Fibroblast of skin of right quadriceps (primary cell): ENCODE measurements around the gene PGA3.
"Not testable (repeated sequence)": the region's sequence is repeated elsewhere in the genome, so short reads cannot be mapped to it uniquely, and the experiment has no call there.

ENCODE experiments used
- DNase-seq: peaks from one replicate; pipeline ENCODE4 v3.0.0-alpha.2; 2013

The PGA3 gene

DNA sequence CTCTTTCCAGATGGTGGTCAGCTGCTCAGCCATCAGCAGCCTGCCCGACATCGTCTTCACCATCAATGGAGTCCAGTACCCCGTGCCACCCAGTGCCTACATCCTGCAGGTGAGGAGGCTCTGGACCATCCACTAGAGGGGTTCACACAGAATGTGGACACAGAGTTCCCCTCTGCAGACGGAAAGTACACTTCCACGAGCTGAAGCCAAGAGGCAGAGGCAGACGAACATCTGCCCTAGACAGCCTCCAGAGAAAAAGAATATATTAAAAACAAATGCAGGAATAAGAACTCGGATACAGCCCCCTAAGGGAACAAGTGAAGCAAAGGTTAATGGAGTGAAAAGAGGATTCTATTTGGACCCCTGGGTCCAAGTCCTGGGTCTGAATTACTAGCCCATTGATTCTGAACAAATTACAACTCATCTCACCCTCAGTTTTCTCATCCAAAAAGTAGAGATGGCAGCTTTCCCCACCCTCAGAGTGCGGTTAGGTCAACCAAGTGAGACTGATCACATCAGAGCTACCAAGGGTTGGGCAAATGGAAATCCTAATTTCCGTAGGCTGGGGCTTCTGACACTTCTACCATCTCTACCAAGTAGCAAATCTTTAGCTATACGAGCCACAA, 8.1 kb downstream of the PGA3 start:
- DNase-seq = not testable (repeated sequence)

DNA sequence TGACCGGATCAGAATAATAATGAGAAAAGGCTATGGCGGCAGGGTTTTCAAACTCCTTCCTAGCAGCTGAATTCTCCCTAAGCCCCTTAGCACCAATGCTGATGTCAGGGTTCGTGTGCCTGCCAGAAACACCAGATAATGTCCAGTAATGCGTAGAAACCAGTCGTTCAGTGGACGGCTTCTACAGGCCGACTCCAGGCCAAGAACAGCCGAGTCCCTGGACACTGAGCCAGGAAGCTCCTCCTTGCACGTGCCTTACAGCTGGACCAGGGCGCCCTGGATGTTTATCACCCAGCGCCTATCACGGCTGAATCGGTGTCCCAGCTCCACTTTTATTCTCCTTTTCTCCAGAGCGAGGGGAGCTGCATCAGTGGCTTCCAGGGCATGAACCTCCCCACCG, 8.9 kb downstream of the PGA3 start:
- DNase-seq = not testable (repeated sequence)

DNA sequence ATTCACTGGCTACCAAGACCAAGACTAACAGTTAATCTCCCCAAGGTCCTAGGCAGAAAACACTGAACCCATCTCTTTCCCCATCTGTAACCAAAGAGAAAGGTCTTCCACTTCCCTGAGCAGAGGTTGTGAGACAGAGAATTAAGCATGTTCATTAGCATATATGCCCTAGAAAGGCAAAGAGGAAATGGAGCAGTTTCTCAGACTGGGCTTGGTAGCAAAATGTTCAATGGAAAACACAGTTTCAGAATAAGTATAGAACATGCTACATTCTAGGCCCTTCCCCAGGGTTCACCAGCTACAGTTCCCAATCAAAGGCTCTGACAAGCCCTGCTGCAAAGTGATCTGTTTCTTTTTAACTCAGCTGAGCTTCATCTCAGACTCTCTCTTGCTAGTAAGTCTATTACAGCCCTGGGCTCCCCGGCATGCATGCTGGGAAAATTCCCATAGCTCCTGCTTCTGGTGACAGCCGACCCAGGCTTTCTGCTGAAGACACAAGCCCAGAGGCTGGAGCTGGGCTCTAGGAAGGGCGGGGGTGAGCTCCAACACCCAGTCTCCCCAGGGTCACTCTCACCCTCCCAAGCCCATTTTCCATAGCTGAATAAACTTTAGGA, 10.5 kb downstream of the PGA3 start:
- not testable (repeated sequence) for DNase-seq

DNA sequence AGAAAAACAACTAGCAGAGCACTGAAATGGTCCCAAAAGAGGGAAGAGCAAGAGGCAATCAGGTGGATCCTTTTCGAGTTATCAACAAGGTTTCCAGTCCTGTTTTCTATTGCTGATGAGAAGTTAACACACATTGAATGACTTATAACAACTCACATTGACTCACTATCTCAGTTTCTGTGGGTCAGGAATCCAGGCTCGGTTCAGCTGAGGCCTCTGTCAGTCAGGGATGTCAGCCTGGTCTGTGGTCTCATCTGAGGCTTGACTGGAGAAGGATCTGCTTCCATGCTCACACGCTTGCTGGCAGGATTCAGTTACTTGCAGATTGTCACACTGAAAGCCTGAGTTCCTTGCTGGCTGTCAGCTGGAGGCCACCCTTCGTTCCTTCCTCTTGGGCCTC, 15.0 kb downstream of the PGA3 start:
- DNase-seq = not testable (repeated sequence)

DNA sequence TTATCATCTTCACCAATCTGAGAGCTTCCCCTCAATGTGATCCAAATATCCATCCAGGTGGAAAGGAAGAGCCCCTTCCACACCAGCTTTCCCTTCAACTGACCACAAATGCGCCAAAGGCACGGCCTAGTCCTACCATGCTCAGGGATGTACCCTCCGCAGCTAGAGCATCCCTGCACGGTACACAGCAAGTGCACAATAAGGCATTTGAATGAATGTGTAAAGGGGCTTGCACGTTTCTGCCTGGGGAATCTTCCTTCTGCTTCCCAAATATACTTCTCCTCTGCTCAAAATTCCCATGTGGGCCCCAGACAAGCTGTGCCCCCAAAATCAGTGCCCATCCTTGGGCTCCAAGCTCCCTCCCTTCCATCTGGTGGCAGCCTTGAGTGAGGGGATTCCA, 15.7 kb downstream of the PGA3 start:
- not testable (repeated sequence) for DNase-seq

DNA sequence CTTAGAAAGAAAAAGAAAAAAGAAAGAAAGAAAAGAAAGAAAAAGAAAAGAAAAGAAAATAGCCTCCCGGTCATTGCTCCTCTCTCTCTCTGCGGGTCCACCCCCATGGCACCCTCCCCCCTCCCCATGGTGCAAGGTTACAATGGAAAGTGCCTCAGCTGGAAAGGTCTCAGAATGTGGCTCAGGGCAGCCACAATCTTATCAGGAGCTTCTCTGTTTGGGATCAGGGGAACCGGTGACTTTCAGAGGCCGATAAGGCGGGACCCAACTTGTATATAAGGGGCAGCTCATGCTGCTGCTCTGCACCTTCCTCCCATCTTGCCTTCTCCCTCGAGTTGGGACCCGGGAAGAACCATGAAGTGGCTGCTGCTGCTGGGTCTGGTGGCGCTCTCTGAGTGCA, 18.7 kb downstream of the PGA3 start, which contains the start of gene PGA4:
TSS of gene PGA4 (plus strand) at position 301 of the 400 bp plus-strand sequence. CDS start at position 355, 54 bp downstream.
- not testable (repeated sequence) for DNase-seq

DNA sequence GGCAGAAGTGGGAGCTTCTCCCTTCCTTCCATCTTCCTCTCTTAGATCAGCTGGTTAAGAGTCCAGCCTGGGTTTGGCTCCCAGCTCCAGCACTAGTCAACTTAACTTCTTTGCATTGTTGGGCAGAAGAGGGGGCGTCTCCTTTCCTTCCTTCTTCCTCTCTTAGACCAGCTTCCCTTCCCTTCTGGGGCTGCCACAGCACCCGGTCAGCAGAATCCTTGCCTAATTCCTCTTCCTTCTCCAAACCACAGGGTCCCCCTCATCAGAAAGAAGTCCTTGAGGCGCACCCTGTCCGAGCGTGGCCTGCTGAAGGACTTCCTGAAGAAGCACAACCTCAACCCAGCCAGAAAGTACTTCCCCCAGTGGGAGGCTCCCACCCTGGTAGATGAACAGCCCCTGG, 19.4 kb downstream of the PGA3 start:
- DNase-seq = not testable (repeated sequence)

DNA sequence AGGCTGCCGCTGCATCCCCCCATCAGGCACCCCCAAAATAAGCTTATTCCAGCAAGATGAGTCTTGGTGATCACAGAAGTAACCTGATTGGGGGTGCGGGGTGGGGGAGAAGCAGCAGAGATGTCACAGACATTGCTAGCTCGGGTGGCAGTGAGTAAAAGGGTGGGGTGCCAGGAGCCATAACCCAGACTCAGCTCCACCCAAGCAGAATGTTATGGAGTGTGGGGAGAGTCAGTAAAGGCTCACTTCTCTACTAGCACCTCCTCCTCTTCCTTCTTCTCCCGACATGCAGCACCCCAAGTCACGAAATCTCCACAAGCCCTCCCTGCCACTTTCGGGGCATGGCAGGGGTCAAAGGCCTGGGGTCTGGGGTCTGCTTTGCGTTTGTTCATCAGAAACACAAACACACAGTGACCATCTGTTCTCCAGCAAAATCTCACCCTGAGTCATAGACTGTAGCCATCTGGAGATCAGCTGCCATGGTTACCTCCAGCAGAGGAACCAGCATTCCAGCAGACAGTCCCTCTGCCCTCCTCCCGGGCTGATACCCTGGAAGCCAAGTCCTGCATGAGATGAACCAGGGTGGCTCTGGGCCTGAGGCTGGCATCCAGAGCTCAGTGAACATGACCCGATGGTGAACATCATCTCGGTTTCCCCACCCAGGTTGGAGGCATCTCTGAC, 23.3 kb downstream of the PGA3 start:
- DNase-seq = not testable (repeated sequence)

DNA sequence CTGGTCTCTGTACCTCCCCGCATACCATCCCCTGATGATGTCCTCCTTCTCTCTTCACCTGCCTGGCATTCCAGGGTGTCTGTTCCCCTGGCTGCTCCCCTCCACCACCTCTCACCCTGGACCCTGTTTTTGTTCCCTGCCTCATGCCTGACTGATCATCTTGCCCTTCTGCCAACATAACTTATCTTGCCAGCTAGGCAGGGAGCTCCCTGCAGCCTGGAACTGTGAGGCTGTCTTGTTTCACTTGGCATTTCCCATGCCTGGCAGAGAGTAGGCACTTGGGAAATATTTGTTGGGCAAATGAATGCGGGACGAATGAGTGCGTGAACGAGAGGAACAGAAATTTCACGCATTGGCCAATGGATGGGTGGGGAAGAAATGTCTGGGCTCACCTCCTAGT, 26.1 kb downstream of the PGA3 start:
- DNase-seq = not testable (repeated sequence)

DNA sequence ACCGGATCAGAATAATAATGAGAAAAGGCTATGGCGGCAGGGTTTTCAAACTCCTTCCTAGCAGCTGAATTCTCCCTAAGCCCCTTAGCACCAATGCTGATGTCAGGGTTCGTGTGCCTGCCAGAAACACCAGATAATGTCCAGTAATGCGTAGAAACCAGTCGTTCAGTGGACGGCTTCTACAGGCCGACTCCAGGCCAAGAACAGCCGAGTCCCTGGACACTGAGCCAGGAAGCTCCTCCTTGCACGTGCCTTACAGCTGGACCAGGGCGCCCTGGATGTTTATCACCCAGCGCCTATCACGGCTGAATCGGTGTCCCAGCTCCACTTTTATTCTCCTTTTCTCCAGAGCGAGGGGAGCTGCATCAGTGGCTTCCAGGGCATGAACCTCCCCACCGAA, 27.7 kb downstream of the PGA3 start:
- not testable (repeated sequence) for DNase-seq

DNA sequence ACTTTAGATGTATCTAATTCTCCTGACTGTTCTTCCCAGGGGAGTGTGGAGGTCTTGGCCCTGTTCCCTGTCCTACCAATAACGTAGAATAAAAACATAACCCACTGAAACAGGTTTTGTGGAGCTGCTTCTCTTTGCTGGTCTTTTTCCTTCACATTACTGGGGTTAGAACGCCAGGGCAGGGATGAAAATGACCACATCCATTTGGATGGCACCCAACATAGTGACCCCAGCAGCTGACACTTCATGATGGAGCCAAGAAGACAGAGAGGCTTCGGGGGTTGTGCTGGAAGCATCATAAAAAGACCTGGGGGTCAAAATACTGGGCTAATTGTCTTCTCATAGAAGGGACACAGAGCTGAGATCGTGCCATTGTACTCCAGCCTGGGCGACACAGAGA, 28.3 kb downstream of the PGA3 start:
- not testable (repeated sequence) for DNase-seq

DNA sequence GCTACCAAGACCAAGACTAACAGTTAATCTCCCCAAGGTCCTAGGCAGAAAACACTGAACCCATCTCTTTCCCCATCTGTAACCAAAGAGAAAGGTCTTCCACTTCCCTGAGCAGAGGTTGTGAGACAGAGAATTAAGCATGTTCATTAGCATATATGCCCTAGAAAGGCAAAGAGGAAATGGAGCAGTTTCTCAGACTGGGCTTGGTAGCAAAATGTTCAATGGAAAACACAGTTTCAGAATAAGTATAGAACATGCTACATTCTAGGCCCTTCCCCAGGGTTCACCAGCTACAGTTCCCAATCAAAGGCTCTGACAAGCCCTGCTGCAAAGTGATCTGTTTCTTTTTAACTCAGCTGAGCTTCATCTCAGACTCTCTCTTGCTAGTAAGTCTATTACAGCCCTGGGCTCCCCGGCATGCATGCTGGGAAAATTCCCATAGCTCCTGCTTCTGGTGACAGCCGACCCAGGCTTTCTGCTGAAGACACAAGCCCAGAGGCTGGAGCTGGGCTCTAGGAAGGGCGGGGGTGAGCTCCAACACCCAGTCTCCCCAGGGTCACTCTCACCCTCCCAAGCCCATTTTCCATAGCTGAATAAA, 29.3 kb downstream of the PGA3 start:
- DNase-seq = not testable (repeated sequence)

DNA sequence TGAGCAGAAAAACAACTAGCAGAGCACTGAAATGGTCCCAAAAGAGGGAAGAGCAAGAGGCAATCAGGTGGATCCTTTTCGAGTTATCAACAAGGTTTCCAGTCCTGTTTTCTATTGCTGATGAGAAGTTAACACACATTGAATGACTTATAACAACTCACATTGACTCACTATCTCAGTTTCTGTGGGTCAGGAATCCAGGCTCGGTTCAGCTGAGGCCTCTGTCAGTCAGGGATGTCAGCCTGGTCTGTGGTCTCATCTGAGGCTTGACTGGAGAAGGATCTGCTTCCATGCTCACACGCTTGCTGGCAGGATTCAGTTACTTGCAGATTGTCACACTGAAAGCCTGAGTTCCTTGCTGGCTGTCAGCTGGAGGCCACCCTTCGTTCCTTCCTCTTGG, 33.8 kb downstream of the PGA3 start:
- not testable (repeated sequence) for DNase-seq

DNA sequence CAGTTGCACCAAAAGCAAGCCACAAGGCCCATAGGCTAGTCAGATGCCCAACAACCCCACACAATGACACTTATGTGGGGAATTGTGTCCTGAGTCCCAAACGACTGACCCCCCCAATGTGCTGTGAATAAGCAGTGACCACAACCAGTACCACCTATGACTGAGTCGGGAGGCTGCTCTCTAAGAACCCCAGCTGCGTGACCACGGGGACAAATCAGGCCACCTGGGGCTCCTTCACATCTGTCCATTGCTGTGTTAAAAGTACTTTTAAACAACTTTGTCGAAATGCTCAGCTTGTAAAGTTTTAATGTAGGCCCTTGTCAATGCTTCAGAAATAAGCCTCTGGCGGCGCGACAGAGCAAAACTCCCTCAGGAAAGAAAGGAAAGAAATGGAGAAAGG, 37.0 kb downstream of the PGA3 start:
- not testable (repeated sequence) for DNase-seq

DNA sequence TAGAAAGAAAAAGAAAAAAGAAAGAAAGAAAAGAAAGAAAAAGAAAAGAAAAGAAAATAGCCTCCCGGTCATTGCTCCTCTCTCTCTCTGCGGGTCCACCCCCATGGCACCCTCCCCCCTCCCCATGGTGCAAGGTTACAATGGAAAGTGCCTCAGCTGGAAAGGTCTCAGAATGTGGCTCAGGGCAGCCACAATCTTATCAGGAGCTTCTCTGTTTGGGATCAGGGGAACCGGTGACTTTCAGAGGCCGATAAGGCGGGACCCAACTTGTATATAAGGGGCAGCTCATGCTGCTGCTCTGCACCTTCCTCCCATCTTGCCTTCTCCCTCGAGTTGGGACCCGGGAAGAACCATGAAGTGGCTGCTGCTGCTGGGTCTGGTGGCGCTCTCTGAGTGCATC, 37.6 kb downstream of the PGA3 start, which contains the start of gene PGA5:
TSS of gene PGA5 (plus strand) at position 301 of the 400 bp plus-strand sequence. CDS start at position 353, 52 bp downstream.
- not testable (repeated sequence) for DNase-seq

DNA sequence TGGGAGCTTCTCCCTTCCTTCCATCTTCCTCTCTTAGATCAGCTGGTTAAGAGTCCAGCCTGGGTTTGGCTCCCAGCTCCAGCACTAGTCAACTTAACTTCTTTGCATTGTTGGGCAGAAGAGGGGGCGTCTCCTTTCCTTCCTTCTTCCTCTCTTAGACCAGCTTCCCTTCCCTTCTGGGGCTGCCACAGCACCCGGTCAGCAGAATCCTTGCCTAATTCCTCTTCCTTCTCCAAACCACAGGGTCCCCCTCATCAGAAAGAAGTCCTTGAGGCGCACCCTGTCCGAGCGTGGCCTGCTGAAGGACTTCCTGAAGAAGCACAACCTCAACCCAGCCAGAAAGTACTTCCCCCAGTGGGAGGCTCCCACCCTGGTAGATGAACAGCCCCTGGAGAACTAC, 38.2 kb downstream of the PGA3 start:
- not testable (repeated sequence) for DNase-seq

DNA sequence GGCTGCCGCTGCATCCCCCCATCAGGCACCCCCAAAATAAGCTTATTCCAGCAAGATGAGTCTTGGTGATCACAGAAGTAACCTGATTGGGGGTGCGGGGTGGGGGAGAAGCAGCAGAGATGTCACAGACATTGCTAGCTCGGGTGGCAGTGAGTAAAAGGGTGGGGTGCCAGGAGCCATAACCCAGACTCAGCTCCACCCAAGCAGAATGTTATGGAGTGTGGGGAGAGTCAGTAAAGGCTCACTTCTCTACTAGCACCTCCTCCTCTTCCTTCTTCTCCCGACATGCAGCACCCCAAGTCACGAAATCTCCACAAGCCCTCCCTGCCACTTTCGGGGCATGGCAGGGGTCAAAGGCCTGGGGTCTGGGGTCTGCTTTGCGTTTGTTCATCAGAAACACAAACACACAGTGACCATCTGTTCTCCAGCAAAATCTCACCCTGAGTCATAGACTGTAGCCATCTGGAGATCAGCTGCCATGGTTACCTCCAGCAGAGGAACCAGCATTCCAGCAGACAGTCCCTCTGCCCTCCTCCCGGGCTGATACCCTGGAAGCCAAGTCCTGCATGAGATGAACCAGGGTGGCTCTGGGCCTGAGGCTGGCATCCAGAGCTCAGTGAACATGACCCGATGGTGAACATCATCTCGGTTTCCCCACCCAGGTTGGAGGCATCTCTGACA, 42.1 kb downstream of the PGA3 start:
- not testable (repeated sequence) for DNase-seq

DNA sequence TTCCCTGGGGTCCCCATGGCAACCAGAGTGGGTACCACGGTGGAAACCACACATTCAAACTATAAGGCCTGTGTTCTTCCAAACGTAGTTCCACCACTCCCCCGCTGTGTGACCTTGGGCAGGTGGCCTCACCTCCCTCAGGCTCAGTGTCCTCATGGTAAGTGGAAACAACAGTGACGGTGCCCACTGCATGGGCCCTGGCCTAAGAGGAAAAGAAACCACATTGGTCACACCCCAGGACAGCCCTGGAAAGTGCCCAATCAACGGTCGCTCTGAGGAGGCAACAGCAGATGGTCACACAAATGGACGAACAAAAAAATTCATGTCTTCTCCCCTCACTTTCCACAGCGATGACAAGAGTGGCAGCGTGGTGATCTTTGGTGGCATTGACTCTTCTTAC, 44.8 kb downstream of the PGA3 start:
- not testable (repeated sequence) for DNase-seq

DNA sequence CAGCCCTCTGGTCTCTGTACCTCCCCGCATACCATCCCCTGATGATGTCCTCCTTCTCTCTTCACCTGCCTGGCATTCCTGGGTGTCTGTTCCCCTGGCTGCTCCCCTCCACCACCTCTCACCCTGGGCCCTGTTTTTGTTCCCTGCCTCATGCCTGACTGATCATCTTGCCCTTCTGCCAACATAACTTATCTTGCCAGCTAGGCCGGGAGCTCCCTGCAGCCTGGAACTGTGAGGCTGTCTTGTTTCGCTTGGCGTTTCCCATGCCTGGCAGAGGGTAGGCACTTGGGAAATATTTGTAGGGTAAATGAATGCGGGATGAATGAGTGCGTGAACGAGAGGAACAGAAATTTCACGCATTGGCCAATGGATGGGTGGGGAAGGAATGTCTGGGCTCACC, 45.9 kb downstream of the PGA3 start:
- DNase-seq = not testable (repeated sequence)

DNA sequence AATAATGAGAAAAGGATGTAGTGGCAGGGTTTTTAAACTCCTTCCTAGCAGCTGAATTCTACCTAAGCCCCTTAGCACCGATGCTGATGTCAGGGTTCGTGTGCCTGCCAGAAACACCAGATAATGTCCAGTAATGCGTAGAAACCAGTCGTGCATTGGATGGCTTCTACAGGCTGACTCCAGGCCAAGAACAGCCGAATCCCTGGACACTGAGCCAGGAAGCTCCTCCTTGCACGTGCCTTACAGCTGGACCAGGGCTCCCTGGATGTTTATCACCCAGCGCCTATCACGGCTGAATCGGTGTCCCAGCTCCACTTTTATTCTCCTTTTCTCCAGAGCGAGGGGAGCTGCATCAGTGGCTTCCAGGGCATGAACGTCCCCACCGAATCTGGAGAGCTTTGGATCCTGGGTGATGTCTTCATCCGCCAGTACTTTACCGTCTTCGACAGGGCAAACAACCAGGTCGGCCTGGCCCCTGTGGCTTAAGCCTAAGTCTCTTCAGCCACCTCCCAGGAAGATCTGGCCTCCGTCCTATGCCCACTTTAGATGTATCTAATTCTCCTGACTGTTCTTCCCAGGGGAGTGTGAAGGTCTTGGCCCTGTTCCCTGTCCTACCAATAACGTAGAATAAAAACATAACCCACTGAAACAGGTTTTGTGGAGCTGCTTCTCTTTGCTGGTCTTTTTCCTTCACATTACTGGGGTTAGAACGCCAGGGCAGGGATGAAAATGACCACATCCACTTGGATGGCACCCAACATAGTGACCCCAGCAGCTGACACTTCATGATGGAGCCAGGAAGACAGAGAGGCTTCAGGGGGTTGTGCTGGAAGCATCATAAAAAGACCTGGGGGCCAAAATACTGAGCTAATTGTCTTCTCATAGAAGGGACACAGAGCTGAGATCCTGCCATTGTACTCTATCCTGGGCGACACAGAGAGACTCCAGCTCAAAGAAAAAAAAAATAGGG, 47.8 kb downstream of the PGA3 start:
- not testable (repeated sequence) for DNase-seq

DNA sequence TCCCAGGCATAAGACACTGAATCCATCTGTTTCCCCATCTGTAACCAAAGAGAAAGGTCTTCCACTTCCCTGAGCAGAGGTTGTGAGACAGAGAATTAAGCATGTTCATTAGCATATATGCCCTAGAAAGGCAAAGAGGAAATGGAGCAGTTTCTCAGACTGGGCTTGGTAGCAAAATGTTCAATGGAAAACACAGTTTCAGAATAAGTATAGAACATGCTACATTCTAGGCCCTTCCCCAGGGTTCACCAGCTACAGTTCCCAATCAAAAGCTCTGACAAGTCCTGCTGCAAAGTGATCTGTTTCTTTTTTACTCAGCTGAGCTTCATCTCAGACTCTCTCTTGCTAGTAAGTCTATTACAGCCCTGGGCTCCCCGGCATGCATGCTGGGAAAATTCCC, 49.0 kb downstream of the PGA3 start:
- not testable (repeated sequence) for DNase-seq
